GM19193 (cell line): ENCODE results near the gene TBR1.

Experiments used
- POLR2A ChIP-seq: IDR thresholded peaks from 4 replicates; pipeline ENCODE4 v1.6.1; 2011; ENCODE audit not compliant: insufficient read depth, insufficient read length; ENCODE audit errors: extremely low read depth

Gene TBR1

DNA sequence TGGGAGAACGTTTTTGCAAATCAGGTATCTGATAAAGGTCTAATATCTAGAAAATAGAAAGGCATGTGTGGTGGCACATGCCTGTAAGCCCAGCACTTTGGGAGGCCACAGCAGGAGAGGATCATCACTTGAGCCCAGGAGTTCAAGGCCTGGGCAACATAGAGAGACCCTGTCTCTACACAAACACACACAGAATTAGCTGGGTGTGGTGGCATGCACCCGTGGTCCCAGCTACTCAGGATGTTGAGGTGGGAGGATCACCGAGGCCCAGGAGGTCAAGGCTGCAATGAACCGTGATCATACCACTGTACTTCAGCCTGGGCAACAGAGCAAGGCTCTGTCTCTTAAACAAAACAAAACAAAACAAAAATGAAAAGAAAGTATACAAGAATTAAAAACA lies 13.8 kb upstream of the TBR1 start:
- TF ChIP-seq POLR2A, result no peak

DNA sequence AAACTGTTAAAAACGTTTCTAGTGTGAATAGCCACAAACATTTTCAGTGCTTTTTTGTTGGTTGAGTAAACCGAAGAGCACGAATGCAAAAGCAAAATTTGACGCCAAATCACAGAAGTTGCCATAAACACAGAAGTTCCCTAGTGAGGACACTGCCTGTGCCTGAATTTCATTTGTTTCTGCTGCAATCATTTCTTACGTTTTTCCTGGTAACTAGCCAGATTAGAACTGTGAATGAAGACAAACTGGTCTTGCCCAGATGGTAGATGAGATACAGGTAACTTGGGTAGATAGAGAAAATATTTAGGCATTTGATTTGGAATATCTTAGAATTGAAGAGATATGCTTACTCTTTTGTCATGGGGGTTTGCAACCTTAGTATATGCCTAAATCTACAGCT lies 9.8 kb upstream of the TBR1 start:
- no peak for TF ChIP-seq POLR2A

DNA sequence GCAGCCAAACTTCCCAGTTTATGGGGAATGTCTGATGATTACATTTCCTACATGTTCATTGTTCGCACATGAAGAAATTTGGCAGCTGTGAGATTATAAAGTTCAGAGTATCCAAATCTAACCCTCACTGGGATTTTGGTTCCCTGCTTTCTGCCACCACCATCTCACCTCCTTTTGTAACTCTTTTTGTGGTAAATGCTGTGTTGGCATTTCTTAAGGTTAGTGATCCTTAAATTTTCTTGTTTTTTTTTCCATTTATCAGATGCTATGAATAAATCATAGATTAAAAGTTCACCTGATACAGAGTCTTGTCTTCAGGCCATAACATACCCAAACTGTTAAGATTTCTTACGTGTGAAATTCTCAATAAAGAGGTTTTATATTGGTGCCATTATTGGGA lies 8.5 kb upstream of the TBR1 start:
- TF ChIP-seq POLR2A, result no peak

- no peak for TF ChIP-seq POLR2A
Observed at GRCh38 chr2:161409308-161409907, 6.7 kb upstream of the TBR1 start.

DNA sequence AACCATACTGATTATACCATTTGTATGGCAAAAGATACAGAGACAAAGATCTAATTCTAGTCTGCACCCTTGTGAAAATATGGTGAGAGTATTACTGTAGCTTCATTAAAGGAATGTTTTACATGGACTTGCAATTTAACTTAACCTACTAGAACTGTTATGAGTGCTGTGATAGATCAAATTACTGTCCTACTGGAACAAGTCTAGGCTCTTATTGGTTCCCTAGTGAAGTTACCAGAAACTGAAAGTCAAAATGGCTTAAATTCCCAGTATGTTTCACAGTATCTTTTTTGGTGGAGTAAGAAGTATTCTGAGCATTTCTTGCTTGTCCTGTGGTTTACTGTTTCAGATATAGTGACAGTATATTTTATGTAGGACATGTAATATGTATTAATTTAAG lies 3.8 kb upstream of the TBR1 start:
- no peak for TF ChIP-seq POLR2A

- no peak for TF ChIP-seq POLR2A
Observed at GRCh38 chr2:161414042-161415033, 1.8 kb upstream of the TBR1 start.

DNA sequence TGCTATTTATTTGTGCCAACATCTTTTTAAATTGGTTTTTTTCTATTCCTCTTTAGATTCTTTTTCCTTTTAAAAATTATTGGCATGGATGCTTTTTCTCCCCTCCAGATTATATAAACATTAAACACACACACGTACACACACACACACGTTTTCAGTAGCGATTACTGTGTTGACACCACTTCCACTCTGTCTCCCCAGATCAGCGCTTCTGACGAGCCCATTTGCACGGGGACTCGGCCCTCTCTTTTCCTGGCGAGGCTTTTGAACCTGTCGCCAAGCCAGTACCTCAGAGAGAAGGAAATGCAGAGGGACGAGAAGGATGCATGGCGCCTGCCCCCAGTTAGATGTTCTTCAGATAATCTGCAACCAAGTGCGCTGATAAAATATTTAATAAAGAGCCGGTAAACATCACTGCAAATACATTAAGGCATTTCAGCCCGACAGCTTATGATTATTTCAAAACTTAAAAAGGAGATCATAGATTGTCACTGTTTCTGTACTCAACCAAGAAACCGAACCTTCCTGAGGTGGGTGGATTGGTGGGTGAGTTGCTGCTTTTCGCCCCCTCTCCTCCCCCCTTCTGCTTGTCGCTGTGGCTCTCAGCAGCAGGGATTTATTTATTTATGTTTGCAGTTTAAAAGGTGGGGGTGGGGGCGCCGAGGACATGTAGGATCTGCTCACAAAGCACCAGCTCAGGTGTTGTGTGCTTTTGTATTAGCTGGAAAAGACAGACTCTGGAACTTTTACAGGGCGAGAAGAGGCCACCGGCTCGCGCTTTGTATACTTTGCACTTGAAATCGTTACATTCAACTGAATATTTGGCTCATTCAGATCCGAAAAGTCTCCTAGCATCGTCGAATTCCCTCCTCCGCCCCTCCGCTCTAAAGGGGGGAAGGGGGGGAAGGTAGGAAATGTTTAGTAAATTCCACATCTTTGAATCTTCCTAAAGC lies 787 bp upstream of the TBR1 start:
- TF ChIP-seq POLR2A, result no peak

DNA sequence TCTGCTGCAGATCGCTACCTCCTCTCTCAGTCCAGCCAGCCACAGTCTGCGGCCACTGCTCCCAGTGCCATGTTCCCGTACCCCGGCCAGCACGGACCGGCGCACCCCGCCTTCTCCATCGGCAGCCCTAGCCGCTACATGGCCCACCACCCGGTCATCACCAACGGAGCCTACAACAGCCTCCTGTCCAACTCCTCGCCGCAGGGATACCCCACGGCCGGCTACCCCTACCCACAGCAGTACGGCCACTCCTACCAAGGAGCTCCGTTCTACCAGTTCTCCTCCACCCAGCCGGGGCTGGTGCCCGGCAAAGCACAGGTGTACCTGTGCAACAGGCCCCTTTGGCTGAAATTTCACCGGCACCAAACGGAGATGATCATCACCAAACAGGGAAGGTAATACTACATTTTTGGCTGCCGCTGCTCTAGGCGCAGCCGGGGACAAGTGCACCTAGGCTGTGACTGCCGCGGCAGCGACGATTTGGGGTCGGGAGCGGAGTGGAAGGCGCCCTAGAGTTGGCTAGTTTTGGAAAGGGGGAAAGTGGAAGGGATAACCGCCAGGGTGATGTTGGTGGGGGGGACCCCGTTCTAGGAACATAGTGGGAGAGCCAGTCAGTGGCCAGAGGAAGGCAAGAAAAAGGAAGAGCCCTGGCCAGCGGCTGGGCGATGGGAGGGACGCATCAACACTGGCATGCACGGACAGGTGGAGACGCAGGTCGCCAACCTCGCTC lies 776 bp downstream of the TBR1 start:
- TF ChIP-seq POLR2A, result no peak

- no peak for TF ChIP-seq POLR2A
Observed at GRCh38 chr2:161417438-161418274, 1.6 kb downstream of the TBR1 start.

GRCh38 chr2:161418275-161418714 lies 2.2 kb downstream of the TBR1 start:
- TF ChIP-seq POLR2A, result no peak

GRCh38 chr2:161418715-161419637 lies 2.9 kb downstream of the TBR1 start:
- no peak for TF ChIP-seq POLR2A

GRCh38 chr2:161419638-161420190 lies 3.6 kb downstream of the TBR1 start:
- no peak for TF ChIP-seq POLR2A
